IgD-negative memory B cell (primary cell): ENCODE measurements around the gene ARHGEF11. TPM values are rescaled to one million over a fixed set of nuclear protein-coding genes. Genes with fewer than 3 reads are reported as not detected.
A peak's percentile ranks its signal among the peaks of the same experiment; 100 is the strongest.

ENCODE experiments used
- H3K27ac Mint-ChIP-seq, 3 donors: one replicate each; pipeline ENCODE4 v1.8.0; 2020 to 2022; ENCODE audit warnings: mild to moderate bottlenecking in 3 of 3, mixed read lengths in 3 of 3, moderate library complexity in 1 of 3
- H3K27me3 Mint-ChIP-seq: one replicate; pipeline ENCODE4 v1.8.0; 2021; ENCODE audit warnings: mixed read lengths
- H3K36me3 Mint-ChIP-seq: one replicate; pipeline ENCODE4 v1.8.0; 2020; ENCODE audit warnings: mild to moderate bottlenecking, mixed read lengths
- H3K4me1 Mint-ChIP-seq, 3 donors: one replicate each; pipeline ENCODE4 v1.8.0; 2020 to 2022; ENCODE audit warnings: mixed read lengths in 3 of 3, mild to moderate bottlenecking in 1 of 3
- H3K4me3 Mint-ChIP-seq, 4 donors: one replicate each; pipeline ENCODE4 v1.8.0; 2020 to 2022; ENCODE audit warnings: mild to moderate bottlenecking in 4 of 4, mixed read lengths in 4 of 4, moderate library complexity in 3 of 4
- H3K9me3 Mint-ChIP-seq, 3 donors: one replicate each; pipeline ENCODE4 v1.8.0; 2020 to 2021; ENCODE audit warnings: mixed read lengths in 3 of 3, mild to moderate bottlenecking in 1 of 3
- polyA plus RNA-seq: library from polyadenylated mRNA; unstranded; fragments of 300-500 nt; fragmentation: Illumina TruSeq; gene quantifications from one replicate; pipeline ENCODE4 v1.2.3, GENCODE V29; 2021

The ARHGEF11 gene
- polyA plus RNA-seq, 1 donor from 2014 or later = 2.8 TPM

GRCh38 chr1:156901966-156902915, 143.3 kb downstream of the ARHGEF11 start:
- H3K27me3 Mint-ChIP-seq = peaks cover 44% of the 10 kb centered on the region
- peaks cover 2 to 5% (median 3%) of the 10 kb centered on the region in 3 donors for H3K4me1 Mint-ChIP-seq
- peak overlapping the region in 1 of 3 donors; percentile 20 for H3K27ac Mint-ChIP-seq
- H3K4me3 Mint-ChIP-seq = peak overlapping the region in 2 of 4 donors; percentile 45 to 67
- H3K36me3 Mint-ChIP-seq = no peaks in the 10 kb centered on the region
- H3K9me3 Mint-ChIP-seq = peaks cover 0 to 2% (median 0%) of the 10 kb centered on the region in 3 donors

GRCh38 chr1:156901590-156901900, 144.0 kb downstream of the ARHGEF11 start:
- Mint-ChIP-seq H3K4me3 (no peak overlapping the region), H3K9me3 (no peaks in the 10 kb centered on the region), H3K27ac (peak overlapping the region in 1 of 3 donors; percentile 20), H3K36me3 (no peaks in the 10 kb centered on the region), H3K27me3 (peaks cover 46% of the 10 kb centered on the region), H3K4me1 (peaks cover 0 to 3% (median 0%) of the 10 kb centered on the region in 3 donors)

GRCh38 chr1:156900896-156901589, 144.5 kb downstream of the ARHGEF11 start:
- H3K27me3 Mint-ChIP-seq = peaks cover 49% of the 10 kb centered on the region
- no peaks in the 10 kb centered on the region for H3K36me3 Mint-ChIP-seq
- H3K9me3 Mint-ChIP-seq = no peaks in the 10 kb centered on the region
- peaks cover 0 to 3% (median 0%) of the 10 kb centered on the region in 3 donors for H3K4me1 Mint-ChIP-seq
- no peak overlapping the region for H3K4me3 Mint-ChIP-seq
- H3K27ac Mint-ChIP-seq = peak overlapping the region in 1 of 3 donors; percentile 20

- H3K27me3 Mint-ChIP-seq = peaks cover 50% of the 10 kb centered on the region
- H3K9me3 Mint-ChIP-seq = no peaks in the 10 kb centered on the region
- no peaks in the 10 kb centered on the region for H3K36me3 Mint-ChIP-seq
- peaks cover 0 to 3% (median 0%) of the 10 kb centered on the region in 3 donors for H3K4me1 Mint-ChIP-seq
- no peak overlapping the region for H3K27ac Mint-ChIP-seq
- no peak overlapping the region for H3K4me3 Mint-ChIP-seq
Observed at GRCh38 chr1:156899956-156900718, 145.4 kb downstream of the ARHGEF11 start.

DNA sequence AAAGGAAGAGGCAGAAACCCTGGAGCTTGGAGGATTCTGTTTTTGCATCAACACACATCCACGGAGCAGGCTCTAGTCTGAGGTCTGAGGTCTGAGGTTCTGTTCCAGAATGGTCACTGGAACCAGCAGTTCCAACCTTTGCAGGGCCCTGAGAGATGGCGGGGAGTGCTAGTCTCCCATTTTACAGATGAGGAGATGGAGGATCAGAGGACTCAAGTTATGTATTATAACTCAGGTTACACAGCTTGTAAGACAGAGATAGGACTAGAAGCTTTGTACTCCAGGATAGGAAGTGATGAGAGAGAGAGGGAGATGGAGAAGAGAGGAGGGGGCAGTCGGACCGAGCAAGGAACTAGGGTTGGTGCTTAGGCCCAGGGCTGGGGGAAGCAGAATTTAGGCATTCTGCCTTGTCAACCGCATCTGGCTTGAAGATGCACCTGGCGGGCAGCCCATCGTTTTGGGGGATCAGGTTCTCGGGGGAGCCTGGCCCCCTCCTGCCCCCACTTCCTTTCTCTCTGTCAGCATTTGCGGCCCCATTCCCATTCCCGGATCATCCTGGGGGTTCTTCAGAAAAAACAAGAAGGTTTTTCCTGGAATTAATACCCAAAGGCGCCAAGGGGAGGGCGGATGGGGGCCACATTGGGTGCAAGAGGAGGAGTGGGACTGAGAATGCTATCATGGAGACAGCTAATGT, 146.4 kb downstream of the ARHGEF11 start:
- H3K4me1 Mint-ChIP-seq = peaks cover 0 to 3% (median 0%) of the 10 kb centered on the region in 3 donors
- H3K27me3 Mint-ChIP-seq = peaks cover 56% of the 10 kb centered on the region
- H3K9me3 Mint-ChIP-seq = no peaks in the 10 kb centered on the region
- peak overlapping the region in 1 of 3 donors; percentile 19 for H3K27ac Mint-ChIP-seq
- no peaks in the 10 kb centered on the region for H3K36me3 Mint-ChIP-seq
- H3K4me3 Mint-ChIP-seq = no peak overlapping the region

GRCh38 chr1:156898161-156898566, 147.4 kb downstream of the ARHGEF11 start:
- H3K9me3 Mint-ChIP-seq = no peaks in the 10 kb centered on the region
- H3K27ac Mint-ChIP-seq = peak overlapping the region in 1 of 3 donors; percentile 13
- H3K36me3 Mint-ChIP-seq = no peaks in the 10 kb centered on the region
- peaks cover 0 to 3% (median 0%) of the 10 kb centered on the region in 3 donors for H3K4me1 Mint-ChIP-seq
- H3K27me3 Mint-ChIP-seq = peaks cover 61% of the 10 kb centered on the region
- no peak overlapping the region for H3K4me3 Mint-ChIP-seq

DNA sequence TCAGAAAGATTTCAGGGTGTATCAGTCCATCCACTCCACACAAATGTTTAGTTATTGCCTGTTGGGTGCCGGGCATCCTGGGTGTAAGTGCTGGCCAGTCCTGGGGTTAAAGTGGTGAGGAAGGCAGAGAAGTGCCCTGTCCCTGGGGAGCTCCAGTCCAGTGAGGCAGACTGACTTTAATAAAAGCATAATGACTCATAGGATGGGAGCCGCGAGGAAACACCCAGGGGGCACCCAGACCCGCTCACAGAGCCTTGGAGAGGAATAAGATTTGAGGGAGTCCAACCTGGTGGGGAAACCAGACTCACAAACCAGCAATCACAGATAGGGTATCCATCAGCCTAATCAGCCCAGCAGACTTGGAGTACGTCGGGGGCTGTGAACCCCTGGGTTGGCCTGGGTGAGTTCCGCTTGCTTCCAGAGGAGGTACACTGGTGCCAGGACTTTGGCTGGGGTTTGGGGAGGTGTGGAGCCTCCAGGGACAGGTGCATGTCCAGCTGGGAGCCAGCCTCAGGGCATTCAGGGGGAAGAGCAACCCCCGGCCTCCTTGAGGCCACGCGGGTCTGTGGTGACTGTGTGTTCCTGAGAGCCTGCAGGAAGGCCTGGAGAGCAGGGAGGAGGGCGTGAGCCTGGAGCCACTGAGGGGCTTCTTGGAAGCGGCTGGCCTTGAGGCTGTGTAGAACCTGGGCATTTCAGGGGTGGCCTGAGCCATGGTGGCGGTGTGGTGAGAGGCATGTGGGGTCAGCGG, 148.3 kb downstream of the ARHGEF11 start:
- Mint-ChIP-seq H3K4me3 (no peak overlapping the region), H3K27ac (no peak overlapping the region), H3K9me3 (no peaks in the 10 kb centered on the region), H3K27me3 (peaks cover 67% of the 10 kb centered on the region), H3K36me3 (no peaks in the 10 kb centered on the region), H3K4me1 (peaks cover 0 to 3% (median 0%) of the 10 kb centered on the region in 3 donors)

- peaks cover 0 to 6% (median 2%) of the 10 kb centered on the region in 3 donors for H3K4me1 Mint-ChIP-seq
- no peak overlapping the region for H3K4me3 Mint-ChIP-seq
- no peak overlapping the region for H3K27ac Mint-ChIP-seq
- no peaks in the 10 kb centered on the region for H3K36me3 Mint-ChIP-seq
- no peaks in the 10 kb centered on the region for H3K9me3 Mint-ChIP-seq
- H3K27me3 Mint-ChIP-seq = peaks cover 72% of the 10 kb centered on the region
Observed at GRCh38 chr1:156896490-156897033, 149.0 kb downstream of the ARHGEF11 start.

- Mint-ChIP-seq H3K36me3 (no peaks in the 10 kb centered on the region), H3K4me3 (no peak overlapping the region), H3K27me3 (peaks cover 77% of the 10 kb centered on the region), H3K4me1 (peaks cover 0 to 6% (median 2%) of the 10 kb centered on the region in 3 donors), H3K9me3 (no peaks in the 10 kb centered on the region), H3K27ac (no peak overlapping the region)
Observed at GRCh38 chr1:156895927-156896326, 149.6 kb downstream of the ARHGEF11 start.

DNA sequence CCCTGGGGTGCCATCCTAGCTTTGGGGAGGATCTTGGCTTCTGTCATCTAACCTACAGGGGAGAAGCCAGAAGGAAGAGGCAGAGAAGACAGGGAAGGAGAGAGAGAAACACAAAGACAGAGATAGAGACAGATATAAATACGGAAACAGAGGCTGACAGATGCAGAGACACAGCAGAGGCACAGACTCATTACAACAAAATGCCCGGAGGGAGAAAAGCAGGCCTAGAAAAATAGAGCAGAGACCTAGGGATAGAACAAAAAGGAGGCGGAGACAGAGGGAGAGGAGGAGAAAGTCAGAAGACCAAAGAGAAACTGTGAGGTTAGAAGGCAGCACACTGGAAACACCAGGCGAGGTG, 150.1 kb downstream of the ARHGEF11 start:
- Mint-ChIP-seq H3K9me3 (no peaks in the 10 kb centered on the region), H3K4me3 (no peak overlapping the region), H3K27me3 (peaks cover 80% of the 10 kb centered on the region), H3K4me1 (peaks cover under 1 to 6% (median 2%) of the 10 kb centered on the region in 3 donors), H3K27ac (peak overlapping the region in 1 of 3 donors; percentile 65), H3K36me3 (no peaks in the 10 kb centered on the region)

DNA sequence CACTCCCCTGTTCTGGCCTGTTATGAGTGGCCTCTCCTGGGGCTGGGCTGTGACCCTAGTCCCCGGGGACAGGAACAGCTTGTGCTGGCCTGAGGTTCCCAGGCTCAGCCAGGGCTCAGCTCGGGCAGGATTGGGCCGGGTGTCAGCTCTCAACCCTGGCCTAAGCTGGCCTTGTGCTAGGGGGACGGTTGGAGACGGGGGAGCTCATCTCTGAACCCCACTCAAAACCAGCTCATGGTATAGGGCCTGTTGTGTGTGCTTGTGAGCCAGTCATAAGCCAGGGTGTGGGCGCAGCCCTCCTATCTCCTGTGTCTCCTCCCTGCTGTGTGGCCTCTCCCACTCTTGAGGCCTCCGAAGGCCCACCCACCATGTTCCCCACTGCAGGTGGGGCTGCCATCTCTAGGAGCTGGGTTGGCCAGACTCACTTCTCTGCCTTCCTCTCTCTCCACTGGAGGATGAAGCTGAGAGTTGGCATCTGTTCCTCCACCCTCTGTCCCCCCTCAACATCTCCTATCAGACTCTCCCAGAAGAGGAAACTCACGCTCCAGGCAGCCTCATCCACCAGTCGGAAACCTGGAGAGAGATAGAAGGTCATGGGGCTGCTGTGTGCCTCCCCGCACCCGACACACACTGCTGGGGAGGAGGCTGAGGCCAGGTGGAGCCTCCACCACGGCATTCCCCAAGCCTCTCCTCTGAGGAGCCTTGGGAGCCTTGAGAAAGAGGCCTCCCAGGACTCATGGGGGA, 150.7 kb downstream of the ARHGEF11 start:
- H3K9me3 Mint-ChIP-seq = no peaks in the 10 kb centered on the region
- peak overlapping the region in 1 of 3 donors; percentile 65 for H3K27ac Mint-ChIP-seq
- peaks cover 2 to 9% (median 6%) of the 10 kb centered on the region in 3 donors for H3K4me1 Mint-ChIP-seq
- H3K4me3 Mint-ChIP-seq = no peak overlapping the region
- H3K36me3 Mint-ChIP-seq = no peaks in the 10 kb centered on the region
- H3K27me3 Mint-ChIP-seq = peaks cover 80% of the 10 kb centered on the region

DNA sequence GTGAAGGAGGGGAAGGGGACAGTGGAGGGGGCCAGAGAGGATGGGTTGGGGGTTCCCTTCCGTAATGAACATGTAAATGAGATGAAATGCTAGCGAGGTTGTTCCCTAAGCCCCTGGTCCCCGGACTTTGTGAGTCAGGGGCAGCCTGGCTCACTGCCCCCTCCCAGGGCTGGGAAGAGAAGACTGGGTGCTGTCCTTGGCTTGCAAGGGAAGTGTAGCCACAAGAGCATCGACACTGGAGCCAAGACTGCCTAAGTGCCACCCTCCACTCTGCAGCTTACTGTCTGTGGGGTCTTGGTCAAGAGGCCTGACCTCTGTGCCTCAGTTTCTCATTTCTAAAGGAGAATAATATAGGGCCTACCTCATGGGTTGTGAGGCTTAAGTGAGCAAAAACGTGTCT, 151.5 kb downstream of the ARHGEF11 start:
- Mint-ChIP-seq H3K27ac (no peak overlapping the region), H3K36me3 (no peaks in the 10 kb centered on the region), H3K9me3 (no peaks in the 10 kb centered on the region), H3K4me3 (no peak overlapping the region), H3K27me3 (peaks cover 76% of the 10 kb centered on the region), H3K4me1 (peaks cover 2 to 9% (median 6%) of the 10 kb centered on the region in 3 donors)
